SK-N-SH (cell line): ENCODE data around the gene CD300C. TPM values are rescaled to one million over a fixed set of nuclear protein-coding genes. Genes with fewer than 3 reads are reported as not detected.
"Not testable (repeated sequence)": the region's sequence is repeated elsewhere in the genome, so short reads cannot be mapped to it uniquely, and the experiment has no call there.

Experiments used
- CTCF ChIA-PET: fragments of 300-600, 350-600 bp; formaldehyde crosslinking; extraction: SDS; loops from one replicate; lab custom pipeline; 2021; lab: Yijun Ruan, JAX
- POLR2A ChIA-PET: fragments of 350-600 bp; sonication (Branson Sonifier 250); formaldehyde crosslinking; extraction: SDS; loops from one replicate; lab custom pipeline; 2020; ENCODE audit warnings: antibody characterized with exemption, inconsistent platforms; lab: Yijun Ruan, JAX
- DNase-seq: peaks from one replicate; pipeline ENCODE4 v3.0.0; 2012
- H2AFZ ChIP-seq: fragments of 200-600 bp; sonication (generic); 2 replicates; pipeline ENCODE4 v1.8.1; 2016; ENCODE audit warnings: antibody characterized with exemption, mild to moderate bottlenecking, low read depth
- H3F3A ChIP-seq: fragments of 200-600 bp; sonication (generic); replicated peaks from 2 replicates; pipeline ENCODE3; 2016; ENCODE audit warnings: antibody characterized with exemption, mild to moderate bottlenecking; ENCODE audit not compliant: insufficient read depth
- H3K27ac ChIP-seq, 2 experiments: fragments of 200-500 bp in 1 of 2; fragments of 200-600 bp in 1 of 2; sonication (Bioruptor generic) in 1 of 2; sonication (generic), shearing (Covaris generic) in 1 of 2; 2 replicates each; pipeline versions ENCODE4 v1.5.1 to v1.6.1; 2014 to 2016; ENCODE audit warnings: low read depth in 2 of 2, inconsistent platforms in 1 of 2, low read length in 1 of 2, mild to moderate bottlenecking in 1 of 2, mixed read lengths in 1 of 2
- H3K27me3 ChIP-seq: fragments of 200-600 bp; sonication (generic), shearing (Covaris generic); 2 replicates; pipeline ENCODE4 v1.6.1; 2016; ENCODE audit warnings: mixed run types; ENCODE audit not compliant: insufficient read depth
- H3K36me3 ChIP-seq, 2 experiments: fragments of 200-500 bp in 1 of 2; fragments of 200-600 bp in 1 of 2; sonication (Bioruptor generic) in 1 of 2; sonication (generic) in 1 of 2; replicated peaks in 1 of 2; 2 replicates each; pipeline versions ENCODE3 to v1.5.1; 2014 to 2016; ENCODE audit warnings: low read length in 1 of 2, mild to moderate bottlenecking in 1 of 2; ENCODE audit not compliant: insufficient read depth in 2 of 2, control insufficient read depth in 1 of 2
- H3K4me1 ChIP-seq, 2 experiments: fragments of 200-500 bp in 1 of 2; fragments of 200-600 bp in 1 of 2; sonication (Bioruptor generic) in 1 of 2; sonication (generic), shearing (Covaris generic) in 1 of 2; 2 replicates each; pipeline versions ENCODE4 v1.5.1 to v1.6.1; 2014 to 2016; ENCODE audit warnings: low read depth in 1 of 2, low read length in 1 of 2, mixed run types in 1 of 2; ENCODE audit not compliant: insufficient read depth in 2 of 2, control insufficient read depth in 1 of 2
- H3K4me2 ChIP-seq: fragments of 200-600 bp; sonication (generic), shearing (Covaris generic); 2 replicates; pipeline ENCODE4 v1.6.1; 2017; ENCODE audit warnings: mixed run types
- H3K4me3 ChIP-seq, 2 experiments: fragments of 200-500 bp in 1 of 2; fragments of 200-600 bp in 1 of 2; sonication (Bioruptor generic) in 1 of 2; sonication (generic), shearing (Covaris generic) in 1 of 2; 2 replicates each; pipeline versions ENCODE4 v1.5.1 to v1.8.1; 2014 to 2016; ENCODE audit warnings: low read depth in 2 of 2, inconsistent platforms in 1 of 2, low read length in 1 of 2, mild to moderate bottlenecking in 1 of 2, mixed read lengths in 1 of 2, moderate library complexity in 1 of 2
- H3K79me2 ChIP-seq: fragments of 200-600 bp; sonication (generic); 2 replicates; pipeline ENCODE4 v1.8.1; 2017; ENCODE audit warnings: mild to moderate bottlenecking; ENCODE audit not compliant: insufficient read depth
- H3K9ac ChIP-seq: fragments of 200-600 bp; sonication (generic); 2 replicates; pipeline ENCODE4 v1.6.1; 2017; ENCODE audit warnings: mixed run types
- H3K9me2 ChIP-seq: fragments of 200-600 bp; sonication (generic); 2 replicates; pipeline ENCODE4 v1.6.1; 2017; ENCODE audit warnings: mixed run types
- H3K9me3 ChIP-seq: fragments of 200-600 bp; sonication (generic); 2 replicates; pipeline ENCODE4 v1.6.1; 2017; ENCODE audit warnings: mixed run types, mild to moderate bottlenecking, moderate library complexity
- H4K20me1 ChIP-seq: fragments of 200-600 bp; sonication (generic); 2 replicates; pipeline ENCODE4 v1.6.1; 2017; ENCODE audit warnings: mild to moderate bottlenecking, mixed run types; ENCODE audit not compliant: insufficient read depth
- ELF1 ChIP-seq: IDR thresholded peaks from 2 replicates; pipeline ENCODE4 v1.4.0; 2012
- EP300 ChIP-seq, 2 experiments: IDR thresholded peaks; 2 replicates each; pipeline versions ENCODE4 v1.4.0 to v1.6.1; 2012; ENCODE audit warnings: borderline replicate concordance in 1 of 2, low read depth in 1 of 2, low read length in 1 of 2
- GABPA ChIP-seq: IDR thresholded peaks from 2 replicates; pipeline ENCODE4 v1.4.0; 2012; ENCODE audit warnings: low read depth, mild to moderate bottlenecking
- NFIC ChIP-seq: IDR thresholded peaks from 2 replicates; pipeline ENCODE4 v1.4.0; 2012; ENCODE audit warnings: borderline replicate concordance
- POLR2AphosphoS5 ChIP-seq: IDR thresholded peaks from 2 replicates; pipeline ENCODE4 v1.6.1; 2012; ENCODE audit warnings: low read depth, low read length
- RAD21 ChIP-seq: IDR thresholded peaks from 2 replicates; pipeline ENCODE4 v1.6.1; 2012; ENCODE audit warnings: mild to moderate bottlenecking, low read length
- RCOR1 ChIP-seq: fragments of 150-350 bp; IDR thresholded peaks from 2 replicates; pipeline ENCODE4 v1.6.1; 2017; ENCODE audit warnings: antibody characterized with exemption, low read length
- RFX5 ChIP-seq: IDR thresholded peaks from 2 replicates; pipeline ENCODE4 v1.6.1; 2012; ENCODE audit warnings: mild to moderate bottlenecking, improper control_type of control experiment, low read length
- RXRA ChIP-seq: IDR thresholded peaks from 2 replicates; pipeline ENCODE4 v1.4.0; 2012; ENCODE audit warnings: low read depth, mild to moderate bottlenecking, borderline replicate concordance
- SIN3A ChIP-seq: IDR thresholded peaks from 2 replicates; pipeline ENCODE4 v1.6.1; 2012; ENCODE audit warnings: low read depth, mild to moderate bottlenecking, low read length, moderate library complexity, borderline replicate concordance
- SMC3 ChIP-seq: IDR thresholded peaks from 2 replicates; pipeline ENCODE4 v1.6.1; 2012; ENCODE audit warnings: low read depth, low read length, improper control_type of control experiment
- TAF1 ChIP-seq: IDR thresholded peaks from 2 replicates; pipeline ENCODE4 v1.6.1; 2012; ENCODE audit warnings: low read depth, mild to moderate bottlenecking, low read length, moderate library complexity, borderline replicate concordance
- TCF12 ChIP-seq: IDR thresholded peaks from 2 replicates; pipeline ENCODE4 v1.4.0; 2012
- YY1 ChIP-seq: IDR thresholded peaks from 2 replicates; pipeline ENCODE4 v1.4.0; 2012; ENCODE audit warnings: low read depth, mild to moderate bottlenecking
- WGBS: methylation state at CpG from one replicate; pipeline ENCODE4 v1.1.6; 2017; ENCODE audit warnings: low lambda C conversion rate; 5-methylcytosine and 5-hydroxymethylcytosine counted together
- polyA plus RNA-seq, 3 experiments: library from polyadenylated mRNA; depleted of rRNA; stranded (reverse); fragments of >200 nt; gene quantifications; 2 replicates each; pipeline ENCODE4 v1.2.3, GENCODE V29; 2012
- TF ChIP-seq, protein P1 (sequence below): IDR thresholded peaks from 2 replicates; pipeline ENCODE4 v1.4.0; 2012; ENCODE audit warnings: low read depth, borderline replicate concordance

Gene CD300C
- polyA plus RNA-seq, 1 of the 3 experiments (the other 2 are of a cell fraction) = not detected

DNA sequence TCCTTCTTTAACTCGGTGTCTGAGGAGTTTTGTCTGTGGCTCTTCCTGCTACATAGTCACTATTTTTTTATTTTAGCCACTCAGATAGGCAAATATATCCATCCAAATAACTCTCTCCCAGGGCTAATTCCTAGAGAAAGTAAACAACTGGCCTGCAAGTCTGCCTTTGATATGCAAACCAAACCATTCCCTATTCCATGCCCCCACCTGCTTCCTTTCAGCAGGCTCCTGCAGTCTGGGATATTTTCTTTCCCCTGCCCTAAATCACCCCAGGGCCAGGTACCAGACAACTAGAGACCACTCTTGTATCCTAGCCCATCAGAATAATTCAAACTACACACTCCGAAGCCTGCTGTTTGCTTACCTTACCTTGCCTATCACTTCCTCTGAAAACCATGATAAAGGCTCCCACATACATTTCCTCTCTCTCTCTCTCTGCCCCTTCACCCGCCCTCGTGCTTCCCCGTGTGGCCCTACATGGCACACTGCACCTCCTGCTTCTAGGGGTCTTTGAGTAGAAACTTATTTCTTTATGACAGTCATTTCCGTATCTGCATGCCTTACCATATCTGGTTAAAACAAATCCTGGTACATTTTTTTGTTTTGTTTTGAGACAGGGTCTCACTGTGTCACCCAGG is 13.1 kb upstream of the CD300C start:
- Histone ChIP-seq H2AFZ (no peak overlapping the region), H3K27me3 (no peaks in the 10 kb centered on the region), H4K20me1 (no peaks in the 10 kb centered on the region), H3K79me2 (no peaks in the 10 kb centered on the region), H3K9ac (no peak overlapping the region), H3K27ac (no peak overlapping the region), H3K4me2 (no peak overlapping the region), H3F3A (no peaks in the 10 kb centered on the region), H3K36me3 (no peaks in the 10 kb centered on the region), H3K4me3 (no peak overlapping the region), H3K9me3 (no peaks in the 10 kb centered on the region), H3K4me1 (no peaks in the 10 kb centered on the region), H3K9me2 (no peaks in the 10 kb centered on the region)
- CTCF ChIA-PET = no interaction called here
- POLR2A ChIA-PET = no interaction called here
- DNase-seq = no peak
- no peak for TF ChIP-seq POLR2AphosphoS5
- TF ChIP-seq RCOR1 = no peak
- no peak for TF ChIP-seq SMC3
- no peak for TF ChIP-seq GABPA
- no peak for TF ChIP-seq EP300 (IDR thresholded peaks at IDR 0.05; ENCODE audit: borderline replicate concordance in 1 of 2, low read depth in 1 of 2, low read length in 1 of 2)
- TF ChIP-seq RFX5 = no peak
- TF ChIP-seq YY1 = no peak
- TF ChIP-seq TAF1 = no peak
- WGBS = 26% methylated on average over 6 of the region's 6 CpGs

DNA sequence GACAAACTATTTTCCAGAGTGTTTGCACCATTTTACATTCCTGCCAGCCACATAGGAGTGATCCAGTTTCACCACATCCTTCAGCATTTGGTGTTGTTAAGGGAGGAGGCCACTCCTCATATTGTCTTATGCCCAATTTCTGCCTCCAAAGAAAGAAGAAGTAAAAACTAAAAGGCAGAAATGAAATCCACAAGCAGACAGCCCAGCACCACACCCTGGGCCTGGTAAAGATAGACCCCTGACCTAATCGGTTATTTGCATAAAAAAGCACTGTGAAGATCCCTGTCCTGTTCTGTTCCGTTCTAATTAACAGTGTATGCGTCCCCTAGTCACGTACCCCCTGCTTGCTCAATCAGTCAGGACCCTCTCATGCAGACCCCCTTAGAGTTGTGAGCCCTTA is 12.5 kb upstream of the CD300C start:
- H3K9me2 ChIP-seq, H3K27ac ChIP-seq, H3K4me1 ChIP-seq, H3K36me3 ChIP-seq, DNase-seq, H3F3A ChIP-seq, H3K4me2 ChIP-seq, POLR2A ChIA-PET, H3K27me3 ChIP-seq, H3K4me3 ChIP-seq, H3K9me3 ChIP-seq, H3K79me2 ChIP-seq, H4K20me1 ChIP-seq, H3K9ac ChIP-seq, H2AFZ ChIP-seq: not testable (repeated sequence)
- CTCF ChIA-PET = interaction anchor here (1.1 to 7.5 kb wide), 4 partner anchors 8 to 100 kb away, joined by 5 to 60 read pairs (median 6); partner anchors contain the start of gene CD300H
- WGBS = 20% methylated on average over 4 of the region's 4 CpGs

DNA sequence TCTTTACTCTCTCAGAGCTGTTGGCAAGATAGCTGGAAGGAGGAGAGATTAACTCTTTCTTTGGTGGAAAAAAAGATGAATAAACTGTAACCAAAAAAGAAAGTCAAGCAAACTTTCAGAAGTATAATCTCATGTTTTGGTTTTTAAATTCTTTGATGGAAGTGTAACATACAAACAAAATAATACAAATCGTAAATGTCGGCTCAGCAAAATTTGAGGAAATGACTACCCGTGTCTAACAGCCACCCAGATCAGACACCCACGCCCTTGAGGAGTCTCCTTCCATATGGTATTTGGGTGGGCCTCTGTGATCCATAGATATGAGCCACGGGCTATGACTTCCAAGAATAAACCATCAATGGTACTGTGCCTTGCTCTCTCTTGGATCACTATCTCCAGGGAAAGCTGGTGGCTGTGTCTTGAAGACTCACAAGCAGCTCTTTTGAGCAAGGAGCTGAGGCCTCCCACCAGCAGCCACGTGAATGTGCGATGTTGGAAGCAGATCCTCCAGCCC is 9.6 kb upstream of the CD300C start:
- WGBS = 24% methylated on average over 7 of the region's 7 CpGs
- Histone ChIP-seq H3K36me3 (no peaks in the 10 kb centered on the region), H3K4me1 (no peaks in the 10 kb centered on the region), H3K4me3 (no peak overlapping the region), H3K9me3 (no peaks in the 10 kb centered on the region), H2AFZ (no peak overlapping the region), H3K79me2 (no peaks in the 10 kb centered on the region), H3F3A (no peaks in the 10 kb centered on the region), H3K9ac (no peak overlapping the region), H4K20me1 (no peaks in the 10 kb centered on the region), H3K9me2 (no peaks in the 10 kb centered on the region), H3K4me2 (no peak overlapping the region), H3K27me3 (no peaks in the 10 kb centered on the region), H3K27ac (no peak overlapping the region)
- POLR2A ChIA-PET = no interaction called here
- CTCF ChIA-PET = interaction anchor here (0.8 to 7.5 kb wide), 6 partner anchors 10 to 188 kb away, joined by 3 to 60 read pairs (median 4); partner anchors contain the start of gene CD300H
- DNase-seq = no peak
- no peak for TF ChIP-seq SIN3A
- no peak for TF ChIP-seq RCOR1
- TF ChIP-seq RAD21 = no peak
- TF ChIP-seq TCF12 = no peak
- no peak for TF ChIP-seq NFIC
- no peak for TF ChIP-seq RFX5
- TF ChIP-seq, protein P1, sequence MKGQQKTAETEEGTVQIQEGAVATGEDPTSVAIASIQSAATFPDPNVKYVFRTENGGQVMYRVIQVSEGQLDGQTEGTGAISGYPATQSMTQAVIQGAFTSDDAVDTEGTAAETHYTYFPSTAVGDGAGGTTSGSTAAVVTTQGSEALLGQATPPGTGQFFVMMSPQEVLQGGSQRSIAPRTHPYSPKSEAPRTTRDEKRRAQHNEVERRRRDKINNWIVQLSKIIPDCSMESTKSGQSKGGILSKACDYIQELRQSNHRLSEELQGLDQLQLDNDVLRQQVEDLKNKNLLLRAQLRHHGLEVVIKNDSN = no peak
- TF ChIP-seq GABPA = no peak
- TF ChIP-seq ELF1 = no peak
- no peak for TF ChIP-seq RXRA
